ENCODE data around the gene CHRNG. TPM values are rescaled to one million over a fixed set of nuclear protein-coding genes. Genes with fewer than 3 reads are reported as not detected.
"Not testable (repeated sequence)": the region's sequence is repeated elsewhere in the genome, so short reads cannot be mapped to it uniquely, and the experiment has no call there.

The CHRNG gene
- polyA plus RNA-seq, 1 experiment = not detected

DNA sequence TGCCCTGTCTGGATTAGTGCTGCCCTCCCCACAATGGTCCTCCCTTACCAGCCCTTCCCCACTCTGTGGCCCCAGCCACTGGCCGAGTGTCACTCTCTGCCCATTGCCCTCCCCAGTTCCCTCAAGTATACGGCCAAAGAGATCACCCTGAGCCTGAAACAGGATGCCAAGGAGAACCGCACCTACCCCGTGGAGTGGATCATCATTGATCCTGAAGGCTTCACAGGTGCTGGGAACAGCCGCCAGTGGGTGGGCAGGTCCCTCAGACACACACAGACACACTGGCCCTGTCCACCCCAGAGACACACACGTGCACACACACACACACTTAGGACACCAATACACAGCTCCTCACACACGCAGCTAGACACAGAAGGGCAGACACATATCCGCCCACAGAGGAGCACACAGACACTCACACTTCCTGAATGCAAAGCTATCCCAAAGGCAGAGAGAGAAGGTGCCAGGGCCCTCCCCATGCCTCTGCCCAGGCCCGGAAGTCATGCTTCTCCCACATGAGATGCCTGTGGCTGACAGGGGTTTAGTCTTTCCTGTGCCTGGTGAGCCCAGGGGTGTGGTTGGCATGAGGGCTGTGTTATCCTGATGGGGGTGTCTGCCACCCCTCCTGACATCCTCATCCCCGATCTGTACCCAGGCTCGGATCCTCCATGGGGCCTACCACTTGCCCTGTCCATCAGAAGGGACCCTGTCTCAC, 10.6 kb upstream of the CHRNG start:
- no peak for DNase-seq (ENCODE audit: low read depth)
- TF ChIP-seq, protein P1, sequence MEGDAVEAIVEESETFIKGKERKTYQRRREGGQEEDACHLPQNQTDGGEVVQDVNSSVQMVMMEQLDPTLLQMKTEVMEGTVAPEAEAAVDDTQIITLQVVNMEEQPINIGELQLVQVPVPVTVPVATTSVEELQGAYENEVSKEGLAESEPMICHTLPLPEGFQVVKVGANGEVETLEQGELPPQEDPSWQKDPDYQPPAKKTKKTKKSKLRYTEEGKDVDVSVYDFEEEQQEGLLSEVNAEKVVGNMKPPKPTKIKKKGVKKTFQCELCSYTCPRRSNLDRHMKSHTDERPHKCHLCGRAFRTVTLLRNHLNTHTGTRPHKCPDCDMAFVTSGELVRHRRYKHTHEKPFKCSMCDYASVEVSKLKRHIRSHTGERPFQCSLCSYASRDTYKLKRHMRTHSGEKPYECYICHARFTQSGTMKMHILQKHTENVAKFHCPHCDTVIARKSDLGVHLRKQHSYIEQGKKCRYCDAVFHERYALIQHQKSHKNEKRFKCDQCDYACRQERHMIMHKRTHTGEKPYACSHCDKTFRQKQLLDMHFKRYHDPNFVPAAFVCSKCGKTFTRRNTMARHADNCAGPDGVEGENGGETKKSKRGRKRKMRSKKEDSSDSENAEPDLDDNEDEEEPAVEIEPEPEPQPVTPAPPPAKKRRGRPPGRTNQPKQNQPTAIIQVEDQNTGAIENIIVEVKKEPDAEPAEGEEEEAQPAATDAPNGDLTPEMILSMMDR (IDR thresholded peaks at IDR 0.05; ENCODE audit: insufficient read depth, low read depth, low read length) = no peak
- CTCF ChIA-PET = interaction anchor here (0.6 kb wide), 1 partner anchor 116 kb away, joined by 3 read pairs; no protein-coding TSS in a partner anchor

DNA sequence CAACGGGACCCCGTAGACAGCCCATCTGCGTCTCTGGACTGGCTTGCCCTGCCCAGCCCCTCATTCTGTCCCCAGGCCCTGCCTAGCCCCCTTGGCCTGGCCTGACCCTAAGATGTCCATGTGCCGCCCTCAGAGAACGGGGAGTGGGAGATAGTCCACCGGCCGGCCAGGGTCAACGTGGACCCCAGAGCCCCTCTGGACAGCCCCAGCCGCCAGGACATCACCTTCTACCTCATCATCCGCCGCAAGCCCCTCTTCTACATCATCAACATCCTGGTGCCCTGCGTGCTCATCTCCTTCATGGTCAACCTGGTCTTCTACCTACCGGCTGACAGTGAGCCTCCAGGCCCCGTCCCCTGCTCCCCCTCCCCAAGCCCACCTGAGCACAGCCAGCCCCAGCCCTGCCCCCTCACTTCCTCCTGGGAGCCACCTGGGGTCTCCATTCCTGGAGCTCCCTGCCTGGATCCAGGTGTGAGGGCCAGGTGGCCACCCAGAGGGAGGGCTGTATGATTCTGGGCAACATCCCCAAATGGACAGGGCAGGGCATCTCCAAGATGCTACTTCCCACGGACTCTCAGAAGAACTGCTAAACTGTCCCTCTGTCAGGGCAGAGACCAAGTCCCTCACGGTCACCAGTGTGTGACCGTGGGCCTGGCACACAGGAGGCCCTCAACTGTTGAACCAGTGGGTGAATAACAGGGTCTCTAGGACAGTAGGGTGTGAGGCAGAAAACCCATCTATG, 9.5 kb upstream of the CHRNG start:
- DNase-seq (ENCODE audit: low read depth) = no peak
- TF ChIP-seq, protein P1 (IDR thresholded peaks at IDR 0.05; ENCODE audit: insufficient read depth, low read depth, low read length) = no peak
- Histone ChIP-seq H3K36me3 (ENCODE audit: control insufficient read depth, insufficient read depth, low read length) (no peaks in the 10 kb centered on the region), H3K4me3 (ENCODE audit: low read depth, low read length) (no peak overlapping the region), H3K27me3 (ENCODE audit: control insufficient read depth, insufficient read depth, low read length) (peaks cover 3% of the 10 kb centered on the region)
- POLR2A ChIA-PET = no interaction called here
- CTCF ChIA-PET = interaction anchor here (1.2 kb wide), 1 partner anchor 624 kb away, joined by 4 read pairs; no protein-coding TSS in a partner anchor

More for the DNA sequence above, 10.6 kb upstream of the CHRNG start:
- Histone ChIP-seq H3K4me3 (ENCODE audit: low read depth, low read length) (no peak overlapping the region), H3K36me3 (ENCODE audit: control insufficient read depth, insufficient read depth, low read length) (no peaks in the 10 kb centered on the region), H3K27me3 (ENCODE audit: control insufficient read depth, insufficient read depth, low read length) (peaks cover 9% of the 10 kb centered on the region)
- POLR2A ChIA-PET = no interaction called here

DNA sequence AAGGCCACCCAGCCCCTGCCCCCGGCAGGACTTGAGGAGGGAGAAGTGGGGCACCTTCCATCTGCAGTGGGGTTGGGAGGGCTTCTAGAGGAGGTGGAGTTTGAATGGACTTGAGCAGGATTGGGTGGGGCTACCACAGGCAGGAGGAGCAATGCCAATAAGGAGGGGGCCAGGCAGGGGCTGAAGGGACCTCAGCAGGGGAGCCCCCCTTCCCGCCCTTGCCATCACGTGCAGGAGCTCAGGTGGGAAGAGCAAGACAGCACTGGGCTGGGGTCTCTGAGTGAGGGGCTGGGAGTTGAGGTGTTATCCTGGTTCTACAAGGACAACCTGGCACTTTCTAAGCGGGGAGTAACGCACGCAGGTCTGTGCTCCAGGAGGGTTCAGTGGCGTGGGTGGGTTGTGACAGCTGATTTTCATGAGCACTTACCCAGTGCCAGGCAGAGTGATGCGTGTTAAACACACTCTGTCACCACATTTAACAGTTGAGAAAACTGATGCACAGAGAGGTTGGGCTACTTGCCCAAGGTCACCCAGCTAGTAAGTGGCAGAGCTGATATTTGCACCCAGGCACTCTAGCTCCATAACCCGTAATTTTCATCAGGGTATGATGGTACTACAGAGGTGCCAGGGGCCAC, 8.7 kb upstream of the CHRNG start:
- peaks cover 1% of the 10 kb centered on the region for H3K27me3 ChIP-seq (ENCODE audit: control insufficient read depth, insufficient read depth, low read length)
- ChIA-PET POLR2A (no interaction called here), CTCF (interaction anchor here (1.2 to 4.4 kb wide), 2 partner anchors 8 to 625 kb away, joined by 4 to 29 read pairs; no protein-coding TSS in a partner anchor)
- no peak overlapping the region for H3K4me3 ChIP-seq (ENCODE audit: low read depth, low read length)
- no peak for DNase-seq (ENCODE audit: low read depth)
- TF ChIP-seq, protein P1 (IDR thresholded peaks at IDR 0.05; ENCODE audit: insufficient read depth, low read depth, low read length) = no peak
- H3K36me3 ChIP-seq (ENCODE audit: control insufficient read depth, insufficient read depth, low read length) = no peaks in the 10 kb centered on the region

DNA sequence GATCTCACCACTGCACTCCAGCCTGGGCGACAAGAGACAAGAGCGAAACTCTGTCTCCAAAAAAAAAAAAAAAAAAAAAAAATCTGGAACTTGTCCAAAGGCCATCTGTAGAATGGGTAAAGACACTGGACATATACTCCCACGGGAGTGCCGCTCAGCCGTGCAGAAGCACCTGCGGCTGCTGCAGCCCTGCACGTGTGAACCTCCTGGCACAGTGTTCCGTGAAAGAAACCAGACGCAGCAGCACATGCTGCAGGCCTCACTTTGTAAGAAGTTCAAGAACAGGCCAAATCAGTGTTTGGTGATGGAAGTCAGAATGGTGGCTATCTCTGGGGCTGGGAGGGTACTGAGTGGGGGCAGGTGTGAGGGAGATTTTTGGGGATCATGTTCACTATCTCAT, 7.1 kb upstream of the CHRNG start:
- TF ChIP-seq, protein P1 (IDR thresholded peaks at IDR 0.05; ENCODE audit: insufficient read depth, low read depth, low read length) = no peak
- POLR2A ChIA-PET = no interaction called here
- no peaks in the 10 kb centered on the region for H3K36me3 ChIP-seq (ENCODE audit: control insufficient read depth, insufficient read depth, low read length)
- H3K4me3 ChIP-seq (ENCODE audit: low read depth, low read length) = no peak overlapping the region
- no peak for DNase-seq (ENCODE audit: low read depth)
- CTCF ChIA-PET = interaction anchor here (0.6 to 4.4 kb wide), 2 partner anchors 10 to 910 kb away, joined by 3 to 29 read pairs; no protein-coding TSS in a partner anchor
- H3K27me3 ChIP-seq (ENCODE audit: control insufficient read depth, insufficient read depth, low read length) = peaks cover 1% of the 10 kb centered on the region

DNA sequence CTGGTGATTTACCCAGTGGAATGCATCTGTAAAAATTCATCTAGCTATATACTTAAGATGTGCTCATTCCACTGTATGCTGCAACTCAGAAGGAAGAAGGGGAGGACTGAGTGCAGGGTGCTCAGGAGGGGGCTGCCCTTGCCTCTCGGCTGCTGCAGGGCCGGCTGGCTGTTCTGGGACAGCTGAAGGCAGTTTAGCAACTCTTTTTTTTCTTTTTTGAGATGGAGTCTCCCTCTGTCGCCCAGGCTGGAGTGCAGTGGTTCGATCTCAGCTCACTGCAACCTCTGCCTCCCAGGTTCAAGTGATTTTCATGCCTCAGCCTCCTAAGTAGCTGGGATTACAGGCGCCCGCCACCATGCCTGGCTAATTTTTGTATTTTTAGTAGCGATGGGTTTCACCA, 6.7 kb upstream of the CHRNG start:
- CTCF ChIA-PET = interaction anchor here (0.6 to 4.4 kb wide), 2 partner anchors 10 to 910 kb away, joined by 3 to 29 read pairs; no protein-coding TSS in a partner anchor
- H3K27me3 ChIP-seq (ENCODE audit: control insufficient read depth, insufficient read depth, low read length); H3K4me3 ChIP-seq (ENCODE audit: low read depth, low read length); DNase-seq (ENCODE audit: low read depth); POLR2A ChIA-PET; H3K36me3 ChIP-seq (ENCODE audit: control insufficient read depth, insufficient read depth, low read length): not testable (repeated sequence)

Measured in BJ (cell line).